SK-N-SH (cell line): ENCODE results near the gene MYPOP. TPM values are rescaled to one million over a fixed set of nuclear protein-coding genes. Genes with fewer than 3 reads are reported as not detected.
"Not testable (repeated sequence)": the region's sequence is repeated elsewhere in the genome, so short reads cannot be mapped to it uniquely, and the experiment has no call there.

Source experiments
- CTCF ChIA-PET: fragments of 300-600, 350-600 bp; formaldehyde crosslinking; extraction: SDS; loops from one replicate; lab custom pipeline; 2021; lab: Yijun Ruan, JAX
- POLR2A ChIA-PET: fragments of 350-600 bp; sonication (Branson Sonifier 250); formaldehyde crosslinking; extraction: SDS; loops from one replicate; lab custom pipeline; 2020; ENCODE audit warnings: antibody characterized with exemption, inconsistent platforms; lab: Yijun Ruan, JAX
- DNase-seq: peaks from one replicate; pipeline ENCODE4 v3.0.0; 2012
- H2AFZ ChIP-seq: fragments of 200-600 bp; sonication (generic); 2 replicates; pipeline ENCODE4 v1.8.1; 2016; ENCODE audit warnings: antibody characterized with exemption, mild to moderate bottlenecking, low read depth
- H3F3A ChIP-seq: fragments of 200-600 bp; sonication (generic); replicated peaks from 2 replicates; pipeline ENCODE3; 2016; ENCODE audit warnings: antibody characterized with exemption, mild to moderate bottlenecking; ENCODE audit not compliant: insufficient read depth
- H3K27ac ChIP-seq, 2 experiments: fragments of 200-500 bp in 1 of 2; fragments of 200-600 bp in 1 of 2; sonication (Bioruptor generic) in 1 of 2; sonication (generic), shearing (Covaris generic) in 1 of 2; 2 replicates each; pipeline versions ENCODE4 v1.5.1 to v1.6.1; 2014 to 2016; ENCODE audit warnings: low read depth in 2 of 2, inconsistent platforms in 1 of 2, low read length in 1 of 2, mild to moderate bottlenecking in 1 of 2, mixed read lengths in 1 of 2
- H3K27me3 ChIP-seq: fragments of 200-600 bp; sonication (generic), shearing (Covaris generic); 2 replicates; pipeline ENCODE4 v1.6.1; 2016; ENCODE audit warnings: mixed run types; ENCODE audit not compliant: insufficient read depth
- H3K36me3 ChIP-seq, 2 experiments: fragments of 200-500 bp in 1 of 2; fragments of 200-600 bp in 1 of 2; sonication (Bioruptor generic) in 1 of 2; sonication (generic) in 1 of 2; replicated peaks in 1 of 2; 2 replicates each; pipeline versions ENCODE3 to v1.5.1; 2014 to 2016; ENCODE audit warnings: low read length in 1 of 2, mild to moderate bottlenecking in 1 of 2; ENCODE audit not compliant: insufficient read depth in 2 of 2, control insufficient read depth in 1 of 2
- H3K4me1 ChIP-seq, 2 experiments: fragments of 200-500 bp in 1 of 2; fragments of 200-600 bp in 1 of 2; sonication (Bioruptor generic) in 1 of 2; sonication (generic), shearing (Covaris generic) in 1 of 2; 2 replicates each; pipeline versions ENCODE4 v1.5.1 to v1.6.1; 2014 to 2016; ENCODE audit warnings: low read depth in 1 of 2, low read length in 1 of 2, mixed run types in 1 of 2; ENCODE audit not compliant: insufficient read depth in 2 of 2, control insufficient read depth in 1 of 2
- H3K4me2 ChIP-seq: fragments of 200-600 bp; sonication (generic), shearing (Covaris generic); 2 replicates; pipeline ENCODE4 v1.6.1; 2017; ENCODE audit warnings: mixed run types
- H3K4me3 ChIP-seq, 2 experiments: fragments of 200-500 bp in 1 of 2; fragments of 200-600 bp in 1 of 2; sonication (Bioruptor generic) in 1 of 2; sonication (generic), shearing (Covaris generic) in 1 of 2; 2 replicates each; pipeline versions ENCODE4 v1.5.1 to v1.8.1; 2014 to 2016; ENCODE audit warnings: low read depth in 2 of 2, inconsistent platforms in 1 of 2, low read length in 1 of 2, mild to moderate bottlenecking in 1 of 2, mixed read lengths in 1 of 2, moderate library complexity in 1 of 2
- H3K79me2 ChIP-seq: fragments of 200-600 bp; sonication (generic); 2 replicates; pipeline ENCODE4 v1.8.1; 2017; ENCODE audit warnings: mild to moderate bottlenecking; ENCODE audit not compliant: insufficient read depth
- H3K9ac ChIP-seq: fragments of 200-600 bp; sonication (generic); 2 replicates; pipeline ENCODE4 v1.6.1; 2017; ENCODE audit warnings: mixed run types
- H3K9me2 ChIP-seq: fragments of 200-600 bp; sonication (generic); 2 replicates; pipeline ENCODE4 v1.6.1; 2017; ENCODE audit warnings: mixed run types
- H3K9me3 ChIP-seq: fragments of 200-600 bp; sonication (generic); 2 replicates; pipeline ENCODE4 v1.6.1; 2017; ENCODE audit warnings: mixed run types, mild to moderate bottlenecking, moderate library complexity
- H4K20me1 ChIP-seq: fragments of 200-600 bp; sonication (generic); 2 replicates; pipeline ENCODE4 v1.6.1; 2017; ENCODE audit warnings: mild to moderate bottlenecking, mixed run types; ENCODE audit not compliant: insufficient read depth
- CTCF ChIP-seq: fragments of 200-600 bp; sonication (generic); IDR thresholded peaks from 2 replicates; pipeline ENCODE4 v1.6.1; 2017; ENCODE audit warnings: antibody characterized with exemption, mild to moderate bottlenecking, moderate library complexity
- EP300 ChIP-seq, 2 experiments: IDR thresholded peaks; 2 replicates each; pipeline versions ENCODE4 v1.4.0 to v1.6.1; 2012; ENCODE audit warnings: borderline replicate concordance in 1 of 2, low read depth in 1 of 2, low read length in 1 of 2
- FOSL2 ChIP-seq: IDR thresholded peaks from 2 replicates; pipeline ENCODE4 v1.4.0; 2012; ENCODE audit warnings: low read depth, mild to moderate bottlenecking, moderate library complexity, borderline replicate concordance
- JUND ChIP-seq: IDR thresholded peaks from 2 replicates; pipeline ENCODE4 v1.4.0; 2012
- ZBTB33 ChIP-seq: IDR thresholded peaks from 2 replicates; pipeline ENCODE4 v1.4.0; 2012; ENCODE audit warnings: low read depth, borderline replicate concordance
- WGBS: methylation state at CpG from one replicate; pipeline ENCODE4 v1.1.6; 2017; ENCODE audit warnings: low lambda C conversion rate; 5-methylcytosine and 5-hydroxymethylcytosine counted together
- polyA plus RNA-seq, 3 experiments: library from polyadenylated mRNA; depleted of rRNA; stranded (reverse); fragments of >200 nt; gene quantifications; 2 replicates each; pipeline ENCODE4 v1.2.3, GENCODE V29; 2012

The MYPOP gene
- polyA plus RNA-seq, 1 of the 3 experiments (the other 2 are of a cell fraction) = 5.1 TPM

- TF ChIP-seq CTCF = no peak
Measured at GRCh38 chr19:45899253-45899652, 3.2 kb downstream of the MYPOP start (continued).

GRCh38 chr19:45897261-45897812 is 5.1 kb downstream of the MYPOP start:
- Histone ChIP-seq H3K79me2 (peaks cover 5% of the 10 kb centered on the region), H3K36me3 (peaks cover 8 to 20% of the 10 kb centered on the region in 2 experiments), H3K4me2 (no peak overlapping the region), H2AFZ (no peak overlapping the region), H3K4me3 (no peak overlapping the region), H3K9me3 (no peaks in the 10 kb centered on the region), H3K9me2 (no peaks in the 10 kb centered on the region), H3K27me3 (no peaks in the 10 kb centered on the region), H3K27ac (no peak overlapping the region), H3K9ac (no peak overlapping the region), H3F3A (peaks cover 9% of the 10 kb centered on the region), H4K20me1 (no peaks in the 10 kb centered on the region), H3K4me1 (peaks cover 0 to 8% of the 10 kb centered on the region in 2 experiments; a peak in 1 of 4 replicates)
- ChIA-PET CTCF (no interaction called here), POLR2A (no interaction called here)
- 95% methylated on average over 6 of the region's 8 CpGs for WGBS
- no peak for DNase-seq
- TF ChIP-seq JUND (no peak), ZBTB33 (no peak), EP300 (IDR thresholded peaks at IDR 0.05; ENCODE audit: borderline replicate concordance in 1 of 2, low read depth in 1 of 2, low read length in 1 of 2) (no peak), FOSL2 (no peak)

DNA sequence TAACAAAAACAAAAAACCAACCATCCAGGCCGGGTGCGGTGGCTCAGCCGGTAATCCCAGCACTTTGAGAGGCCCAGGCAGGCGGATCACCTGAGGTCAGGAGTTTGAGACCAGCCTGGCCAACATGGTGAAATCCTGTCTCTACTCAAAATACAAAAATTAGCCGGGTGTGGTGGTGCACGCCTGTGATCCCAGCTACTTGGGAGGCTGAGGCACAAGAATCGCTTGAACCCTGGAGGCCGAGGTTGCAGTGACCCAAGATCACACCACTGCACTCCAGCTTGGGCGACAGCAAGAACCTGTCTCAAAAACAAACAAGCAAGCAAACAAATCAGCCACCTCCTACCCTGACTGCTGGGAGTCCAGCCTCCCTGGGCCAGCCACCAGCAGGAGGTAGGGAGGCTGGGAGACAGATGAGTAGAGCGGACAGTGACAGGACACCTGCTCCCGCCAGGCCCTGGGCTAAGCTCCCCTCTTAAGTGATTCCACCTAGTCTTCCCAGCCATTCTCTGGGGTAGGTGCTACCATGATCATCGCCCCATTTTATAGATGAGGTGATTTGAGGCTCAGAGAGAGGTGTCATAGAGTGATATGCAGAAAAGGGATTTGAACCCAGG is 6.3 kb downstream of the MYPOP start:
- 97% methylated on average over 11 of the region's 12 CpGs for WGBS
- H3K27ac ChIP-seq, H2AFZ ChIP-seq, H3K9me2 ChIP-seq, H3K79me2 ChIP-seq, H3K27me3 ChIP-seq, H3F3A ChIP-seq, H4K20me1 ChIP-seq, H3K4me1 ChIP-seq, H3K4me2 ChIP-seq, H3K9me3 ChIP-seq, H3K4me3 ChIP-seq, H3K9ac ChIP-seq, POLR2A ChIA-PET, DNase-seq: not testable (repeated sequence)
- CTCF ChIA-PET = interaction anchor here (1.5 kb wide), 1 partner anchor 13 kb away, joined by 4 read pairs; no protein-coding TSS in a partner anchor
- H3K36me3 ChIP-seq = peaks cover 8 to 20% of the 10 kb centered on the region in 2 experiments
